Measurements from ENCODE around the gene ANKRD23. TPM values are rescaled to one million over a fixed set of nuclear protein-coding genes. Genes with fewer than 3 reads are reported as not detected.
A peak's percentile ranks its signal among the peaks of the same experiment; 100 is the strongest.
"Not testable (repeated sequence)": the region's sequence is repeated elsewhere in the genome, so short reads cannot be mapped to it uniquely, and the experiment has no call there.

Gene ANKRD23
- total RNA-seq (4.8 and 11.0 TPM in 2 replicates), polyA plus RNA-seq (2.5 and 3.3 TPM in 2 replicates)

- no peak for DNase-seq (ENCODE audit: low read depth in 1 of 2, low spot score in 1 of 2)
- TF ChIP-seq CTCF (IDR thresholded peaks at IDR 0.05; ENCODE audit: low read depth, low read length) = no peak
Observed at GRCh38 chr2:96843538-96844268, at the start of gene ANKRD23. Gene ANKRD23, minus strand, starts transcription at chr2:96844021. Its CDS starts 29 bp downstream, at chr2:96843992.

GRCh38 chr2:96891591-96892333, 47.9 kb upstream of the ANKRD23 start:
- TF ChIP-seq CTCF (IDR thresholded peaks at IDR 0.05; ENCODE audit: low read depth, low read length) = no peak
- Histone ChIP-seq H3K4me1 (ENCODE audit: low read depth) (peaks cover 27% of the 10 kb centered on the region), H3K27ac (peak overlapping the region; percentile 61), H3K36me3 (no peaks in the 10 kb centered on the region), H3K4me3 (no peak overlapping the region), H3K27me3 (no peaks in the 10 kb centered on the region), H3K9me3 (ENCODE audit: low read depth) (no peaks in the 10 kb centered on the region)
- DNase-seq (ENCODE audit: low read depth in 1 of 2, low spot score in 1 of 2) = peak; percentile 58 to 61

More at GRCh38 chr2:96843538-96844268, at the start of gene ANKRD23:
- Histone ChIP-seq H3K27me3 (no peaks in the 10 kb centered on the region), H3K36me3 (no peaks in the 10 kb centered on the region), H3K9me3 (ENCODE audit: low read depth) (no peaks in the 10 kb centered on the region), H3K4me1 (ENCODE audit: low read depth) (peaks cover 7% of the 10 kb centered on the region), H3K4me3 (no peak within 1 kb of the TSS), H3K27ac (peak within 1 kb of the TSS; percentile 10)

GRCh38 chr2:96890726-96891385, 47.0 kb upstream of the ANKRD23 start:
- Histone ChIP-seq H3K4me1 (ENCODE audit: low read depth) (peaks cover 27% of the 10 kb centered on the region), H3K9me3 (ENCODE audit: low read depth) (no peaks in the 10 kb centered on the region), H3K27me3 (no peaks in the 10 kb centered on the region), H3K36me3 (no peaks in the 10 kb centered on the region), H3K27ac (peak overlapping the region; percentile 61), H3K4me3 (no peak overlapping the region)
- DNase-seq (ENCODE audit: low read depth in 1 of 2, low spot score in 1 of 2) = no peak
- TF ChIP-seq CTCF (IDR thresholded peaks at IDR 0.05; ENCODE audit: low read depth, low read length) = no peak

- H3K4me1 ChIP-seq (ENCODE audit: low read depth) = peaks cover 27% of the 10 kb centered on the region
- no peak for TF ChIP-seq CTCF (IDR thresholded peaks at IDR 0.05; ENCODE audit: low read depth, low read length)
- peak overlapping the region; percentile 61 for H3K27ac ChIP-seq
- H3K36me3 ChIP-seq = no peaks in the 10 kb centered on the region
- no peak for DNase-seq (ENCODE audit: low read depth in 1 of 2, low spot score in 1 of 2)
- no peaks in the 10 kb centered on the region for H3K27me3 ChIP-seq
- no peaks in the 10 kb centered on the region for H3K9me3 ChIP-seq (ENCODE audit: low read depth)
- no peak overlapping the region for H3K4me3 ChIP-seq
Observed at GRCh38 chr2:96890252-96890651, 46.4 kb upstream of the ANKRD23 start.

- not testable (repeated sequence) for H3K4me3 ChIP-seq; H3K27me3 ChIP-seq; H3K9me3 ChIP-seq (ENCODE audit: low read depth); H3K27ac ChIP-seq; DNase-seq (ENCODE audit: low read depth in 1 of 2, low spot score in 1 of 2); H3K36me3 ChIP-seq
- H3K4me1 ChIP-seq (ENCODE audit: low read depth) = peaks cover 27% of the 10 kb centered on the region
Observed at GRCh38 chr2:96889502-96889901, 45.7 kb upstream of the ANKRD23 start.
